ENCODE data around the gene GALNT3.
A peak's percentile ranks its signal among the peaks of the same experiment; 100 is the strongest.

GALNT3 gene

GRCh38 chr2:165795011-165795410 lies 964 bp upstream of the GALNT3 start:
- no peak for DNase-seq

GRCh38 chr2:165794536-165794928 lies 485 bp upstream of the GALNT3 start:
- peak; percentile 17 for DNase-seq

- peak; percentile 7 for DNase-seq
Measured at GRCh38 chr2:165793161-165793778, 777 bp downstream of the GALNT3 start.

GRCh38 chr2:165792104-165792454 lies 2.0 kb downstream of the GALNT3 start:
- DNase-seq, result no peak

DNA sequence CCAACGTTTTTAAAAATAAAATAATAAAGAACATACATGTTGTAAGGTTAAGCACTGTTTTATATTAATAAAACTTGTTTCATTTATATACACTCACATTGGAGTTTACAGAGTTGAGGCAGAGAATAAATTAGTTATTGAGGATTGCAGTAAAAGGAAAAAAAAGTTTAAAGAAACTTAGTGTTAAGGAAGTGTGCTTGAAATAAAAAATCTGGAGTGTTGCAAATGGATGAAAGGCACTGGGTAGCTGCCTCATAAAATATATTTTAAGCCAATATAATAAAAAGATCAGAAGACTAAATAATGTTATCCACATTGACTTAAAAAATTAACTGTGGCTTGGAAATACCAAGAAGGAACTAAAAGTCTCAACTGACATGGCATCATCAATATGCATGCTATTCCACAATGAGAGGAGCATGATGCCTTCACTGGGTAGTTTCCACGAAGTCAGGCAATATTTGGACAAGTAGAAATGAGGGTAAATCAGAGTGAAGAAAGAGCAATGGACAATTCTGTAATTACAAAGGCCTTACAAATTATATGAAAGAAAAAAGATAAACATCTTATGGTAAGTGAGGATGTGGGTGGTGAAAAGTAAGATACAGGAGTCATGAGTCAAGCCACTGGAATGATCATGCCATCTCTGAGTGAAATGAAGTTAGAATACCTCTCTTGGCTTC lies 2.5 kb downstream of the GALNT3 start:
- DNase-seq, result no peak

DNA sequence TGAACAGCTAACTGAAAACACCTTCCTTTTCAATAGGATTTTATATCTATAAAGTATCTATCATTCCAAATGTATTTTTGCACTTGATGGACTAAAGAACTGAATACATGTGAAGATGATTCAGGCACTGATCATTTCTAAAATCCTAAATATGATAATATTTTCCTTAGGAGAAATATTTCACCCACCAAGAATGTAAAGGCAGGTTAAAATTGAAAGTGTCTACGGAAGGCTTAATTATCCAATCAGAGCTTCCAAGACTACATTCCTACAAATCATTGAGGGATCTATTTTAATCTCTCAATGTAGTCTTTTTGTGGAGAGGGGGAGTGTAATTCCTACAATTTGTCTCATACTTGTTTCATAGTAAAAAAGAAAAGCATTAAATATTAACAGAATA lies 3.6 kb downstream of the GALNT3 start:
- no peak for DNase-seq

DNA sequence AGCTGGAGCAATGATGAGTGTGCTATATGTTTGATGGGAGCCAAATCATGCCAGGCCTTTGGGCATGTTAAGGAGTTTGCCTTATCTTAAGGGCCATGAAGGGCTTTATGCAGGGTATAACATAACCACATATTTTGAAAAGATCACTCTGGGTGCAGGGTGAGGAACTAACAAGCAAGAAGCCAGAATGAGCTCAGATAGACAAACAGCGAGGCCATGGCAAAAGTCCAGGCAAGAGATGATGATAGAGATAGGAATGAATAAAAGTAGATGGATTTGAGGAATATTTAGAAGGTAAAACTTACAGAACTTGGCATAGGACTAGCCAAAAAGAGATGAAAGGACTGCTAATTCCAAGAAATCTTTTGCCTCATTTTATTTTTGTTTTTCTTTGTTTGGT lies 6.7 kb downstream of the GALNT3 start:
- no peak for DNase-seq

DNA sequence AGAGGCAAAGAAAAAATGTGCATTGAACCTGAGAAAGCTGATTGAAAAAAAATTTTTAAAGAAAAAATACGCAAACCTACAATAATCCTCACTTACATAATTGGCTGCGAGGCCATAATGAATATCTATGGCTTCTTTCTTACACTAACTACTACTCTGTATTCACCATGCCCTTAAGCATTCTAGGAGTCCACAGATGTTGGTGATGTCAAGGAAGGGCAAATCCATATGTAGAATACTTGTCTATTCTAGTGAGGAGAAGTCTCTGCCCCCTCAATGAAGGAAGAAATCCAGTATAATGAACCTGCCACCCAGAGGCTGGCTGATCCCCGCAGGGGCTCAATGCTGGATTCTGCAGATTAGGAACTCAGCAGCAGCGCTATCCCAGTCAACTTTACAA lies 14.3 kb downstream of the GALNT3 start:
- no peak for DNase-seq

DNA sequence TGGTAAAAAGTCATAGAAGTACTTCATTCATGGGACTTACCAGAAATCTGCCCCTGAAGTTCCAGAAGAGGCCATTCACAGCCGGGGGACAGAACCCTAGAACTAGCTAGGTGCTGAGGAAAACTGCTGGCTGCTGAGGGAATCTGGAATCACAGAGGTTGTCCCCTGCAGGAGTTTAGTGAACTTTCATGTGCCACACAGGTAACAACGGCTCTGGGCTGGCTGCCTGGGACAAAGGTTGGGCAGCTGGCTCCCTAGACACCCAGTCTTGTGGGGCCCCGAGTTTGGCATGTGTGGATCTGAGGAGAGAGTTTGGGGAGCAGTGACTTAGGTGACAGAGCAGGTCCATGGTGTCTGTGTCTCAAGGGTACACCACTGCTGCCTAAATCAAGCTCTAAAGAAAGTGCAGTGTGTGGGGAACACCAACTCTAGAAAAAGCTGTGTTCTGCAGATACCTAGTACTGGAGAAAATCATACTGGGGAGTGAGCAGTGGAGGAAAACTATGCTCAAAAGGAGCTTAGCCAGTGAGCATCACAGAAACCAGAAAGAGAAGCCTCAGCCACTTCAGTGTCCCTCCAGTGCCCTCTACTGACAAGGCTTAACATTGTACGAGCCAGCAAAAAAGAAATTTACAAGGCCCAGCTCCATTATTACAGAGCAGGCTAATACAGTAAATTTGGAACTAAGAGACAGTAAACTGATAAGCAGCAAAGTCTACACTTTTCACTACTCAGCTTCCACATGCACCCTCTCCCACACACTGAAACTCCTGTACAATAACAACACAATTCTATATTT lies 15.2 kb downstream of the GALNT3 start:
- no peak for DNase-seq

- no peak for DNase-seq
Measured at GRCh38 chr2:165778187-165778556, 15.9 kb downstream of the GALNT3 start.

GRCh38 chr2:165777522-165778186 lies 16.4 kb downstream of the GALNT3 start:
- no peak for DNase-seq

DNA sequence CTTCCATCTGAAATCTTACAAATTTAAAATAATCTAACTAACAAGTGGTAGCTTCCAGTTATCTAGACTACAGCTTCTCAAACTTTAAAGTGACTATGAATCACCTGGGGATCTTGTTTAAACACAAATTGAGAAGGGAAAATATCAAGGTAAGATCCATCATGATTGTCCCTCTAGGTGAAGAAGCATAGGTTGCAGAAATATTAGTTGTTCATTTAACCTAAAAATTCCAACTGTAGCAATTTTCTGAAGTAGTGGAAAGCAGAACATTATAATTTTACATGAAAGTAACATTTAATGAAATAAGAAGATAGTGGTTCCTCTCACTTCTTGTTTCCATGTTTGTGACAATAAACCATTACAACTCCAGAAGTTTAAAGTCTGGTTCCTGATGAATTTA lies 17.3 kb downstream of the GALNT3 start:
- DNase-seq, result no peak

DNA sequence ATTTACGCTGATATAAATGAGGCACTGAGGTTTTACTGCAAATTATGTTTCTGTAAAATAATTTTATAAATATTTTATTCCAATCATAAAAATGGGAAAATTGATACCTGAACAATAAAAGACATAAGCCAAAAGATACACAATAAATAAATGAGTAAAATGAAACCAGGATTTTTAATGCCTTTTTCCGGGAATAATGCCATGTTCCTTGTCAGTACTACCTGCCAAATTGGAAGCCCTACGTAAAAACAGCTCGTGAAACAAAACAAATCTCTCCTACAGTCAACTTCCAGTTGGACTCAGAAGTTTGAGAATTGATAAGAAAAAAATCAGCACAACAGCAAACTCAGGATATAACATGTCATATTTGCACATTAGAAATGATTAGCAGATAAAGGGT lies 18.0 kb downstream of the GALNT3 start:
- DNase-seq, result no peak

DNA sequence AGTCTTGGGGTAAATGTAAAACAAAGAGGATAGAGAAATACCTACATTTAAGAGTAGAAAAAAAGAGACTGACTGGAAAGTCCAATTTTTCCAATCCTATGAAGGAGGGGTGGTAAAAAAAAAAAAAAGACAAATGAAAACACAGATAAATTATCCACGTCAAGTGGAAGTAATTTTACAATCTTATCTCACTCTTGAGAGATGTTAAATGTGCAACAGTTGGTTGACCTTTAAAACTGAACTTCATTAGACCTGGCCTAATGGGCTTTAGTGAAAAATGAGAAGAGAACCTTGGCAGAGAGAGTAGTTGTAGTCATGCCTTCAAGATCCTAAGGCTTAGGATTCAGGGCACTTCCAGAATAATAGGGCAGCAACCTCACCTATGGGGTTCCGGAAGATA lies 20.4 kb downstream of the GALNT3 start:
- no peak for DNase-seq

DNA sequence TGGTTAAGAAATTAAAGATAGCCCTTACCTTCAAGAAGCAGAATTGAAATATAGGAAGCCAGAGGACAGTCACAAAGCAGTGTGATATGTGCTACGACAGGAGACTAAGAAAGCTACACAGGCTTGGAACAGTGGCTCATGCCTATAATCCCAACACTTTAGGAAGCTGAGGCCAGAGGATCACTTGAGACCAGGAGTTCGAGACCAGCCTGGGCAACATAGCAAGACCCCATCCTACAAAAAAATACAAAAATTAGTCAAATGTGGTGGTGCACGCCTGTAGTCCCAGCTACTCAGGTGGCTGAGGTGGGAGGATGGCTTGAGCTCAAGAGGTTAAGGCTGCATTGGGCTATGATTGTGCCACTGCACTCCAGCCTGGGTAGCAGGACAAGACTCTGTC lies 21.9 kb downstream of the GALNT3 start:
- DNase-seq, result no peak

DNA sequence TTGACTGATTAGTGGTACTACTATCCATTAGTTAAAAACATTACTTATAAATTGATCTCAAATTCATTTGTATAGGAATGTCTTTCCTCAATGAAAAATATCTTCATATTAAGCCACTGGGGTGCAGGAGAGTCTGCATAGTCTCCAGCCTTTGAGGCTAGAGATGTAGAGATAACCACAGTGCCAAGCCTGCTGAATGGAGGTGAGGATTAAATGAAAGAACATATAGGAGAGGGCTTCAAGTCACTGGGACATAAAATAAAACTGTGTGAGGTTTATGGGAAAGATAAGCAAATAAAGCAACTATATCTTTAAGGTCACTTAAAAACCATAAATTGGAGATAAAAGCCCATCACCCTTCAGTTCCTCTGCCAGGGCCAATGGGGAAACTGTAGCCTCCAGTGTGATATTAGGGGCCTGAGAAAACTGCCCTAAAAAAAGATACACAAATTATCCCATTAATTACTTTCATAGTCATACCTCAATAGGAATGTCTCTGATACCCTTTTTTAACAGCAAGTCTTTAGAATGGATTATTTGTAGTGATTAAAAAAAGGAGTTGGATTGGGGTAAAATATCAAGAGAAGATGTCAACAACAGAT lies 27.6 kb downstream of the GALNT3 start:
- no peak for DNase-seq

DNA sequence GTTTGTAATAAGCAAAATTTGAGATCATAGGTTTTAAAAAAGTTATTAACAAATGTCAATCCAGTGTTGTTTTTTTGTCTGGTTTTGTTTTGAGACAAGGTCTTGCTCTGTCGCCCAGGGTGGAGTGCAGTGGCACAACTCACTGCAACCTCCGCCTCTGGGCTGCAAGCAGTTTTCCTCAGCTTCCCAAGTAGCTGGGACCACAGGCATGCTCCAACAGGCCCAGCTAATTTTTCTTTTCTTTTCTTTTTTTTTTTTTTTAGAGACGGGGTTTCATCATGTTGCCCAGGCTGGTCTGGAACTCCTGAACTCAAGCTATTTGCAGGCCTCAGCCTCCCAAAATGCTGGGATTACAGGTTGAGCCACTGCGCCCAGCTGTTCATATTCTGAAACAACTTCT lies 31.3 kb downstream of the GALNT3 start:
- DNase-seq, result no peak

DNA sequence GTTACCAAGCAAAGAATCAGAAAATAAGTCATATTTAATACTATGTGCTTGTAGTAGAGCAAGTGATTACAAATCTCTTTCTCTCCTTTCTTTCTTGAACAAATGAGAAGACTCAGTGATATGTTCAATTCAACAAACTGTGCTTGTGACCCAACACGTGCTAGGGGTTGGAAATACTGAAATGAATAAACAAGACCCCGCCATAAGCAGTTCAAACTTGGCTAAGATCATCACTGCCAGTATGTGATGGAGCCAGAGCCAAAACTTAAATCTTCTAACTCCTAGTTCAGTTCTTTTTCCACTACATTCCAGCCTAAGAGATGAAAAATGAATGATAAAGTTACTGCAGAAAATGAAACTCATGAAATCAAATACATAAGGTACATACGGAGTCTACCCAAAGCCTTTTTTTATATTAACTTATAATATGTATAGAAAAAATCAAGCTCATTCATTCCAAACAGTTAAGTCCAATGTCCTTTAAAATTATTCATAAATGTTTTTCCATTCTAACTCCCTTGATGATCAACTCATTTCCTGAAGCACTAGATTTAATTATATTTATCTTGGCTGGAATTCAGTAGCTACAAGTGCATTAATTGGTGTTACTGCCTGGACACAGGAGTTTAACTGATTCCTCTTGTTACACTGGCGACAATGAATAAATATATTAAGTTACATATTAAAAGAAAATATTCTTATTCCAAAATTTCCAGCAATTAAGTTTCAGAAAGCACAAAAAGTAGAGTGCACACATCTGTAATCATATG lies 36.0 kb downstream of the GALNT3 start:
- DNase-seq, result no peak

- no peak for DNase-seq
Measured at GRCh38 chr2:165746501-165746900, 47.5 kb downstream of the GALNT3 start.

DNA sequence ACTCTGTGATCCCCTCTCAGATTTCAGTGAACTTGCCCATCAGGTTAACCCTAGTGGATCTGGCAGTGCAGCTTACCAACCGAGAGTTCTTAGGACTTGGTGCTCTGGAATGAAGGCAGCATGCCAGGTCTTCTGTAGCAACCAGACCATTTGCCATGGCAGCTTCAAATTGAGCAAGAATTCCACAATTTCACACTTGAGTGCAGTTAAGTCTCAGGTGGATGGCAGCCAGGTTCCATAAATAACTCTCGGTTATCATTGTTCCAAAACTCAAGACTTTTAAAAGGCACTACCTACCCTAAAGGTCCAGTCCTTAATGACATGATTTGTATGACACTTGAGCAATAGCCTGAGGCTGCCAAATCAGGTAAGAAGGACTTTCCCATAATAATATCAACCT lies 48.1 kb downstream of the GALNT3 start:
- no peak for DNase-seq

DNA sequence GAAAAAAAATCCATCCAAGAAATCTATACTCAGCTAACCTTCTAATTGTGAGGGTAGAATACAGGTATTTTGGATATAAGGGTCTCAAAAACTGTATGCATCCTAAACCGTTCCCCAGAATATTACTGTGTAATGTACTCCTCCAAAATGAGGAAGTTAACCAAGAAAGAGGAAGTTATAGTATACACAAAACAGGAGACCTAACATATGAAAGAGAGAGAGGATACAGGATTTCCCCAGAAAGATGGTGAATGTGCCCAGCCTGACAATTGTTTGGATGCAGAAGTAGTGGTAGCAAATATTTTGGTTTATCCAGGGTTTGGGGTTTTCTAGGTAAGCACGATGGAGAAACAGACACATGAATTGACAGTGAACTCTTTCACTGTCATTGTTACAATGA lies 50.6 kb downstream of the GALNT3 start:
- no peak for DNase-seq

DNA sequence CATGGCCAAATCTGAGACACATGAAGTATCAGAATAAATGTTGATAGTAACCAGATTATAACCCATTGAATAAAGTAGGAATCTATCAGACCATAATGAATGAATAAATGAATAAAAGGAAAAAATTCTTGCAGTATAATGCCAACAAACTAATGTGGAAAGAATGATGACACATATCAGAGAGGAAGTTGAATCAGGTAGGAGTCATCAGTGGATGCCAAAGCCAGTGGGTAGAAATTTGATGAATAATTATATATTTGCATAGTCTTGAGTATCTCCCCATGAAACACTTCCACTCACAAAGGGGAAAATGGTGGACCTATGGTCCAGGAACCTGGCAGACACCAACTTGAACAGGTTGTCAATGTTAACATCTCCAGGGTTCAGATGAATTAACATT lies 68.6 kb downstream of the GALNT3 start:
- DNase-seq, result no peak

- no peak for DNase-seq
Measured at GRCh38 chr2:165720511-165720910, 73.5 kb downstream of the GALNT3 start.

Measured in 8988T (cell line).